Suprapubic skin (tissue), 4 donors: Measurements from ENCODE around the gene CAMK4.

Experiments used
- CTCF ChIP-seq, 2 donors: fragments of 200-600 bp in 1 of 2; fragments of 450-650 bp in 1 of 2; sonication (generic) in 1 of 2; IDR thresholded peaks; one replicate each; pipeline ENCODE4 v1.5.1; 2016 to 2019; ENCODE audit warnings: antibody characterized with exemption in 2 of 2, mild to moderate bottlenecking in 1 of 2, moderate library complexity in 1 of 2
- EP300 ChIP-seq: sonication (generic); formaldehyde crosslinking; IDR thresholded peaks from one replicate; pipeline ENCODE4 v1.6.1; 2017; ENCODE audit warnings: antibody characterized with exemption
- POLR2A ChIP-seq, 2 donors: fragments of 450-650 bp; IDR thresholded peaks; one replicate each; pipeline ENCODE4 v1.6.1; 2017; ENCODE audit warnings: antibody characterized with exemption in 2 of 2, mild to moderate bottlenecking in 2 of 2, moderate library complexity in 2 of 2
- POLR2AphosphoS5 ChIP-seq, 3 donors: sonication (generic); formaldehyde crosslinking; IDR thresholded peaks; one replicate each; pipeline ENCODE4 v1.6.1; 2017; ENCODE audit warnings: antibody characterized with exemption in 3 of 3

DNA sequence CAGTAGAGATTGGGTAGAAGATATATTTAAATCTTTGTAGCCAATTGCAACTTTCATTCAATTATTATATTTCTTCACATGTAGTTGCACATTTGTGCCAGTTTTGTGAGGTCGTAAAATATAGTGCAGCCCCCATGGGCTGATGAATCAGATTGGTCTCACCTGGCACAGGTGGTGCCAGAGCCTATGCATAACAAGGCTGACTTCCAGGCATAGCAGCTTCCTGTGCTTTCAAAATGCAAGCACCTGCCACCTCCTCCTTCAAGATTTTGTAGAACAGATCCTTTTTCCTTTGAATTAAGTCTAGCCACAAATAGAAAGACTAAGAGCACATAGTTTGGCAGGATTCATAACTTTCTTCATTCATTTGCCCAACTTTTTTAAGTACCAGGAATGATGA is 201.0 kb downstream of the CAMK4 start:
- TF ChIP-seq CTCF (IDR thresholded peaks at IDR 0.05) (no peak), POLR2A (IDR thresholded peaks at IDR 0.05) (no peak), POLR2AphosphoS5 (IDR thresholded peaks at IDR 0.05) (no peak), EP300 (no peak)
